SU-DHL-6 (cell line): ENCODE results near the gene RAPH1.

Experiments
- H2AFZ ChIP-seq: fragments of 200-600 bp; sonication (generic); 2 replicates; pipeline ENCODE4 v1.6.1; 2014; ENCODE audit warnings: low read depth, mild to moderate bottlenecking, moderate library complexity, mixed read lengths, antibody characterized with exemption, low read length; ENCODE audit not compliant: severe bottlenecking
- H3F3A ChIP-seq: fragments of 200-600 bp; shearing (Covaris generic); 2 replicates; pipeline ENCODE4 v1.6.0; 2016; ENCODE audit warnings: antibody characterized with exemption, mild to moderate bottlenecking; ENCODE audit not compliant: insufficient read depth
- H3K27ac ChIP-seq: fragments of 200-600 bp; sonication (generic); 2 replicates; pipeline ENCODE4 v1.5.1; 2016; ENCODE audit warnings: low read depth, mild to moderate bottlenecking, low read length, moderate library complexity, mixed read lengths
- H3K27me3 ChIP-seq: fragments of 200-600 bp; sonication (generic), shearing (Covaris generic); 2 replicates; pipeline ENCODE4 v1.6.0; 2014; ENCODE audit warnings: mild to moderate bottlenecking, low read length
- H3K36me3 ChIP-seq: fragments of 200-600 bp; sonication (generic); 2 replicates; pipeline ENCODE4 v1.6.1; 2014; ENCODE audit warnings: mild to moderate bottlenecking, low read length, mixed read lengths
- H3K4me2 ChIP-seq: fragments of 300-600, 200-600 bp; shearing (Covaris generic), sonication (generic); 2 replicates; pipeline ENCODE4 v1.6.0; 2014; ENCODE audit warnings: low read length, low read depth, mild to moderate bottlenecking; ENCODE audit not compliant: poor library complexity, severe bottlenecking
- H3K4me3 ChIP-seq: fragments of 200-600 bp; sonication (generic); 2 replicates; pipeline ENCODE4 v1.5.1; 2014; ENCODE audit warnings: antibody characterized with exemption, low read length, mild to moderate bottlenecking, mixed read lengths; ENCODE audit not compliant: insufficient read depth, poor library complexity, severe bottlenecking
- H3K79me2 ChIP-seq: fragments of 200-600 bp; sonication (generic); 2 replicates; pipeline ENCODE4 v1.6.1; 2014; ENCODE audit warnings: mild to moderate bottlenecking, low read length, moderate library complexity; ENCODE audit not compliant: insufficient read depth
- H3K9ac ChIP-seq: fragments of 200-600 bp; sonication (generic); 2 replicates; pipeline ENCODE4 v1.7.0; 2014; ENCODE audit warnings: mild to moderate bottlenecking, low read length
- H3K9me2 ChIP-seq: fragments of 200-600 bp; sonication (generic); replicated peaks from 2 replicates; pipeline ENCODE4 v1.6.1; 2014; ENCODE audit warnings: low read length; ENCODE audit not compliant: insufficient read depth
- H3K9me3 ChIP-seq: fragments of 200-600 bp; sonication (generic); 2 replicates; pipeline ENCODE4 v1.6.1; 2014; ENCODE audit warnings: low read length, mixed read lengths; ENCODE audit not compliant: insufficient read depth
- H4K20me1 ChIP-seq: fragments of 200-600 bp; sonication (generic); 2 replicates; pipeline ENCODE4 v1.6.1; 2014; ENCODE audit warnings: low read depth, mild to moderate bottlenecking, antibody characterized with exemption, low read length, moderate library complexity, mixed read lengths
- EZH2phosphoT487 ChIP-seq: fragments of 200-600 bp; sonication (generic), shearing (Covaris generic); conservative IDR thresholded peaks from 2 replicates; pipeline ENCODE4 v1.6.1; 2018; ENCODE audit warnings: mild to moderate bottlenecking, antibody characterized with exemption, low read length, moderate library complexity, mixed read lengths
- TF ChIP-seq, protein P1 (sequence below): fragments of 200-600 bp; sonication (generic); IDR thresholded peaks from one replicate; pipeline ENCODE4 v1.5.1; 2017; ENCODE audit warnings: antibody characterized with exemption, mild to moderate bottlenecking, low read length, moderate library complexity; ENCODE audit not compliant: insufficient read depth, poor library complexity, severe bottlenecking

The RAPH1 gene

DNA sequence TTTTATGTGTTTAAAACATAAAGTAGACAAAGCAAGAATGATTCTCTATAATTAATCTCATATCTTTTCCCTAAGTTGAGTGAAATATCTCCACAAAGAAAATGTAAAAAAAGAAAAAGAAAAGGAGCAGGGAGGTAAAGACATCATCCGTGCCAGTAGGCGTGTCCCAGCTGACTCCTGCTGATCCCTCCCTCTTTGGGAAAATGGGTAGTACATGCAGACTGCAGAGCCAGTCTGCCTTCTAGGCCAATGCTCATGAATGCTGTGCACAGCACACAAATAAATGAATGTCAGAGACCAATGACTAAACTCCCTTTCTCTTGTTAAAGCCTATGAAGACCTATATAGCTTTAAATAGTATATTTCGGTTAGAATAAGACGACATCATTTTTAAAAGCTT, 64.7 kb downstream of the RAPH1 start:
- Histone ChIP-seq H3K9me3 (no peaks in the 10 kb centered on the region), H3K4me3 (no peak overlapping the region), H3K9ac (no peak overlapping the region), H3K36me3 (no peaks in the 10 kb centered on the region), H3K79me2 (no peaks in the 10 kb centered on the region), H3K27me3 (no peaks in the 10 kb centered on the region), H3F3A (no peaks in the 10 kb centered on the region), H3K9me2 (no peaks in the 10 kb centered on the region), H4K20me1 (no peaks in the 10 kb centered on the region), H3K4me2 (no peak overlapping the region), H2AFZ (no peak overlapping the region), H3K27ac (no peak overlapping the region)
- TF ChIP-seq, protein P1, sequence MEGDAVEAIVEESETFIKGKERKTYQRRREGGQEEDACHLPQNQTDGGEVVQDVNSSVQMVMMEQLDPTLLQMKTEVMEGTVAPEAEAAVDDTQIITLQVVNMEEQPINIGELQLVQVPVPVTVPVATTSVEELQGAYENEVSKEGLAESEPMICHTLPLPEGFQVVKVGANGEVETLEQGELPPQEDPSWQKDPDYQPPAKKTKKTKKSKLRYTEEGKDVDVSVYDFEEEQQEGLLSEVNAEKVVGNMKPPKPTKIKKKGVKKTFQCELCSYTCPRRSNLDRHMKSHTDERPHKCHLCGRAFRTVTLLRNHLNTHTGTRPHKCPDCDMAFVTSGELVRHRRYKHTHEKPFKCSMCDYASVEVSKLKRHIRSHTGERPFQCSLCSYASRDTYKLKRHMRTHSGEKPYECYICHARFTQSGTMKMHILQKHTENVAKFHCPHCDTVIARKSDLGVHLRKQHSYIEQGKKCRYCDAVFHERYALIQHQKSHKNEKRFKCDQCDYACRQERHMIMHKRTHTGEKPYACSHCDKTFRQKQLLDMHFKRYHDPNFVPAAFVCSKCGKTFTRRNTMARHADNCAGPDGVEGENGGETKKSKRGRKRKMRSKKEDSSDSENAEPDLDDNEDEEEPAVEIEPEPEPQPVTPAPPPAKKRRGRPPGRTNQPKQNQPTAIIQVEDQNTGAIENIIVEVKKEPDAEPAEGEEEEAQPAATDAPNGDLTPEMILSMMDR, result no peak
- no peak for TF ChIP-seq EZH2phosphoT487

DNA sequence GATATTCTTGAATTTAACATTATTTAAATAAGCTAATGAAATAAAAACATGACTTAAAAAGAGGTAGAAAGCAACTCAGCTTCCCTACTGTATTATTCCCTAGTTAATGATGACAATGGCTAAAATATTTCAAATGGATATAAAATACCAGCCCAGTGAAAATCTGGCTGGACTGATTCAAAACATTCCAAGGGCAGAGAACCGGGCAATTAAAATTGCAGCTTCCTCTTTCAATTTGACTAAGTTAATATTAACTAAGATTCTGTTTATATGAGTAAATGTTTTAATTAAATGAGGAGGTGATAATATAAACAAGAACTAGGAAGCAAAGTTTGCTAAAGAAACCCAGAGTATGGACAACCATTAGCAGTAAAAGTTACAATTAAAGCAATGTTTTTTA, 65.6 kb downstream of the RAPH1 start:
- H3K9ac ChIP-seq, result no peak overlapping the region

DNA sequence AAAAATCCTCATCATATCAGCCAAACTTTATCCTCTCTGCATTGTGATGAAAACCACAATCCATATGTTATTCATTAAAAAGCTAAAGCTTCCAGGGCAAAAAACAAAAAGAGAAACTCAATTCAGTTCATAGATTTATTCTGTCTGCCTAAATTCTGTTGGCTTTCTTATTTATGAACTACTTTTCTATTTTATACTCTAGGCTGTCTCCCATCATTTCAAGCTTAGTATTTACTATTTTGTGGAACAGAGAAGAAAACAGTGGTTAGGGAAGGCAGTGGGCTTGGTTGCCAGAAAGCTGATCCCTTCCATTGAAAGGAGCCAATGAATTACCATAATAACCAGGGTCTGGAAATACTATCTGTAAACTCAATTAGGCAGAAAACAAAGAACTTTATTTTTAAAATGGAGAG, 71.8 kb downstream of the RAPH1 start:
- H3K27ac ChIP-seq, result no peak overlapping the region
- no peak overlapping the region for H3K4me2 ChIP-seq

More for the DNA sequence above, 65.6 kb downstream of the RAPH1 start:
- H3K27me3 ChIP-seq, result no peaks in the 10 kb centered on the region
- no peak overlapping the region for H3K27ac ChIP-seq
- H3F3A ChIP-seq, result no peaks in the 10 kb centered on the region
- H3K9me2 ChIP-seq, result no peaks in the 10 kb centered on the region
- TF ChIP-seq, protein P1, result no peak
- TF ChIP-seq EZH2phosphoT487, result no peak
- H3K36me3 ChIP-seq, result no peaks in the 10 kb centered on the region
- no peaks in the 10 kb centered on the region for H4K20me1 ChIP-seq
- H2AFZ ChIP-seq, result no peak overlapping the region
- no peak overlapping the region for H3K4me2 ChIP-seq
- no peaks in the 10 kb centered on the region for H3K79me2 ChIP-seq
- H3K4me3 ChIP-seq, result no peak overlapping the region
- H3K9me3 ChIP-seq, result no peaks in the 10 kb centered on the region

More for the DNA sequence above, 71.8 kb downstream of the RAPH1 start:
- Histone ChIP-seq H3K79me2 (no peaks in the 10 kb centered on the region), H3K36me3 (no peaks in the 10 kb centered on the region), H3K27me3 (no peaks in the 10 kb centered on the region), H3K4me3 (no peak overlapping the region), H4K20me1 (no peaks in the 10 kb centered on the region), H3K9ac (no peak overlapping the region), H2AFZ (no peak overlapping the region), H3K9me2 (no peaks in the 10 kb centered on the region), H3K9me3 (no peaks in the 10 kb centered on the region), H3F3A (no peaks in the 10 kb centered on the region)
- TF ChIP-seq EZH2phosphoT487, result no peak
- TF ChIP-seq, protein P1, result no peak
